ENCODE results near the gene MIER1. TPM values are rescaled to one million over a fixed set of nuclear protein-coding genes. Genes with fewer than 3 reads are reported as not detected.
"Not testable (repeated sequence)": the region's sequence is repeated elsewhere in the genome, so short reads cannot be mapped to it uniquely, and the experiment has no call there.

MIER1 gene
- total RNA-seq, 1 experiment from 2014 or later, result 25.3 TPM

- no peak for DNase-seq (ENCODE audit: low read depth)
These were observed 12.9 kb downstream of the MIER1 start for GRCh38 chr1:66937529-66938234.

- DNase-seq (ENCODE audit: low read depth), result no peak
These were observed 13.8 kb downstream of the MIER1 start for GRCh38 chr1:66938613-66939012.

GRCh38 chr1:66940981-66941380, 16.2 kb downstream of the MIER1 start:
- DNase-seq (ENCODE audit: low read depth), result no peak

GRCh38 chr1:66943361-66943969, 18.7 kb downstream of the MIER1 start:
- no peak for DNase-seq (ENCODE audit: low read depth)

DNA sequence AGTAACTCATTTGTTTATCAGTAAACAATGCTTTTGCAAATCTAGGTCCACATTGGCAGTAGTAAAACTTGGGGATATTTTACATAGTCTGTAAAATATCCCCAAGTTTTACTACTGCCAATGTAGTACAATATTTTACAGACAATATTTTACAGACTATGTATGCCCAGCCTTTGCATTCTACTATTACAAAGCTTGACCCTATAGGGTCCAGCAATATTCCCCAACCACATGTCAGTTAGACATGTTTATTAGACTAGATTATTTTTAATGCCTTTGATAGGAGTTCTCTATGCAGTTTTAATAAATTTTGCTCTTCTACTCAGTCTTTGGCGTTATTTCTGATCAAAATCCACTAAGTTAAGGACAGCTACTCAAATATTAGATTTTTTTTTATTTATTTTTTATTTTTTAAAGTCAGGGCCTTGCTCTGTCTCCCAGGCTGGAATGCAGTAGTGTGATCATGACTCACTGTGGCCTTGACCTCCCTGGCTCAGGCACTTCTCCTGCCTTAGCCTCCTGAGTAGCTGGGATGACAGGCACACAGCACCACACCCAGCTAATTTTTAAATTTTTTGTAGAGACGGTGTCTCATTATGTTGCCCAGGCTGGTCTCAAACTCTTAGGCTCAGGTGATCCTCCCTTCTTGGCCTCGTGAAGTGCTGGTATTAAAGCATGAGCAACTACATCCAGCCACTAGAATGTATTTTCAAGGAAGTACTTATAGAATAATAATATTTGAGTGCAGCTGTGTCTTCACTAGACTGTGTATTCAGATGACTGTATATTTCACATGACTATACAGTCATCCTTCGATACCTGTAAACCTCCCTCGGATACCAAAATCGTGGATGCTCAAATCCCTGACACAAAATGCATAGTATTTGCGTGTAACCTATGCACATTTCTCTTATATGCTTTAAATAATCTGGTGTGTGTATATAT, 19.8 kb downstream of the MIER1 start:
- DNase-seq (ENCODE audit: low read depth), result peak; percentile 85

DNA sequence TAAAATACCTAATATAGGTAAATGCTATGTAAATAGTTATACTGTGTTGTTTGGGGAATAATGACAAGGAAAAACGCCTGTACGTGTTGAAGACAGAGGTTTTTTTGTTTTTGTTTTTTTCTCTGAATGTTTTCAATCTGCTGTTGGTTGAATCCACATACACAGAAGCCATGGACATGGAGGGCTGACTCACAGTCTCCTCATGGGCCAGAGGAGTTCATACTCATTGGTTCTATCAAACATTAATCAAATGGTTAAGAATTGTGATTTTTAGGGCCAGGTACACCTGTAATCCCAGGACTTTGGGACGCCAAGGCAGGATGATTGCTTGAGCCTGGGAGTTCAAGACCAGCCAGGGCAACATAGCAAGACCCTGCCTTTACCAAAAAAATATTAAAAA, 20.5 kb downstream of the MIER1 start:
- DNase-seq (ENCODE audit: low read depth), result no peak

- DNase-seq (ENCODE audit: low read depth), result no peak
These were observed 22.5 kb downstream of the MIER1 start for GRCh38 chr1:66947267-66947666.

DNA sequence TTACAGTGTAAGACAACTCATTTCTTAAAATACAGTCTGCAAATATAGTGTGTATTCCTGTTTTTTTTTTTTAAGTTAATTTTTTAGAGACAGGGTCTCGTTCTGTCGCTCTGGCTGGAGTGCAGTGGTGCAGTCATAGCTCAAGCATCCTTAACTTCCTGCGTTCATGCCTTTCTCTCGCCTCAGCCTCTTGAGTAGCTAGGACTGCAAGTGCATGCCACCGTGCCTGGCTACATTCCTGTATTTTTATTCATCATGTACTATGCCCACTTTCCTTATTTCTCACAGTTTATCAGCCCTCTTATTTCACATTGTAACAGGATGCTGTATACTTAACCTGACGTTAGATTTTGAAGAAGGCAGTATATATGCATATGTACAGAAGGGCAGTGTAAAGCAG, 26.7 kb downstream of the MIER1 start:
- peak; percentile 6 for DNase-seq (ENCODE audit: low read depth)

DNA sequence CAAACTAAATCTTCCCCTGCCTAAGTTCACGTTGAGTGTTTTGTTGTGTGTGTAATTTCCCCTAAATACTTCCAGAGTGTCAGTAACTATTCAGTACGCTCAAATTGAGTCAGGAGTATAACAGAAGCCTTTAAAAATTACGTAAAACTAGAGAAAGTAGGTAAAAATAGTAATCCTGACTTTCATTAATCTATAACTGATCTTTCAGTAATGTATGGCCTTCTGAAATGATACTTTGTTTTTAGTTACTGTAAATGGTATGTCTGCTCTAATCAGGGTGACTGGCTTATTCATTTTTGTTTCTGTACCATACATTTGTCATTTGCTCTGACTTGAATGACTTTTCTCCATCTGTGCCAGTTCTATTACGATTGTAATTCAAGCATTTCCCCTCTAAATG, 29.4 kb downstream of the MIER1 start:
- no peak for DNase-seq (ENCODE audit: low read depth)

DNA sequence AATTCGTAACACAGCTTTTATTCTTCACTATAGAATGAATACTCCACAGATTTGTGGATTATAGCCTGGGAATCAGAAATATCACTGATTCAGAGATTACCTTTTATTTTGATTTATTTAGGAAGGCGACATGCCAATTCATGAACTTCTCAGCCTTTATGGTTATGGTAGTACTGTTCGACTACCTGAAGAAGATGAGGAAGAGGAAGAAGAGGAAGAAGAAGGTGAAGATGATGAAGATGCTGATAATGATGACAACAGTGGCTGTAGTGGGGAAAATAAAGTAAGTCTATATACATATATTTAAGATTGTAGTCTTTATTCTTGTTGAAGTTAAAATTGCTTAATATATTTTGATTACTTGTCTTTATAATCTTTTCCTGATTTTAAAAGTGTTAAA, 33.1 kb downstream of the MIER1 start:
- no peak for DNase-seq (ENCODE audit: low read depth)

GRCh38 chr1:66966188-66966873, 41.5 kb downstream of the MIER1 start:
- not testable (repeated sequence) for DNase-seq (ENCODE audit: low read depth)

DNA sequence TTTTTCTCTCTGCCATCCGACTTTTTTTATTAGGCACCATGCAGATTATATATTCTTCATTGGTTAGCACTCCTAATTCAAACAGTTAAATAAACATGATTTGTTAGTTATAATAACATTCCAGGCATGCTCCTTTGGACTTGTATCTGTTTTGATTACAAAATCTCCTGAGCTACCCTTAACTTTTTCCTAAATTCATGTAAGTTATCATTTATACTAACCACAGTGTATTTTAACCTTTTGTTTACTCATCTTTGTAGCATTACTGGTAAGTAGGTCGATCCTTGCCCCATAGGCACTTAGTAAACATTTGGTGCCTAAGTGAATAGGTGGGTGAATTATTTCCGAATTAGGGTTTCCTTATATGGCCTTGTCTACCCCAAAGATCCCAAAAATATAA, 43.8 kb downstream of the MIER1 start:
- DNase-seq (ENCODE audit: low read depth), result no peak

DNA sequence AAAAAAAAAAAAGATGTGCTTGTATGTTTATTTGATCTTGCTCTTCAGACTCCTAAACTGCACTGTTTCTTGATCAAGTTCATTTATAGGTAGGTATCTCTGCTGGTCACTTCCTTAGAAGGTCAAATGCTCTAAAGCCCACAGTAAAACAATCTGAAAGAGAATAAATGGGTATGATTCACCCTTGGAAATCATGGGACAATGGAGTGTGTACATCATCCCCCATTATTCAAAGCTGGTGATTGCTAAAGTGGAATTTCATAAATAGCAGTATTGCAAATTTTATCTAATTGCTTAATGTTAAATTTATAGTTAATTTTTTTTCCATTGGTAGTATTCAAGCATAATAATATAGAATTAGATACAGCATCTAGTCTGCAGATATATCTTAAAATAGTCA, 53.4 kb downstream of the MIER1 start:
- DNase-seq (ENCODE audit: low read depth), result no peak

GRCh38 chr1:66979621-66980020, 54.8 kb downstream of the MIER1 start:
- DNase-seq (ENCODE audit: low read depth), result not testable (repeated sequence)

DNA sequence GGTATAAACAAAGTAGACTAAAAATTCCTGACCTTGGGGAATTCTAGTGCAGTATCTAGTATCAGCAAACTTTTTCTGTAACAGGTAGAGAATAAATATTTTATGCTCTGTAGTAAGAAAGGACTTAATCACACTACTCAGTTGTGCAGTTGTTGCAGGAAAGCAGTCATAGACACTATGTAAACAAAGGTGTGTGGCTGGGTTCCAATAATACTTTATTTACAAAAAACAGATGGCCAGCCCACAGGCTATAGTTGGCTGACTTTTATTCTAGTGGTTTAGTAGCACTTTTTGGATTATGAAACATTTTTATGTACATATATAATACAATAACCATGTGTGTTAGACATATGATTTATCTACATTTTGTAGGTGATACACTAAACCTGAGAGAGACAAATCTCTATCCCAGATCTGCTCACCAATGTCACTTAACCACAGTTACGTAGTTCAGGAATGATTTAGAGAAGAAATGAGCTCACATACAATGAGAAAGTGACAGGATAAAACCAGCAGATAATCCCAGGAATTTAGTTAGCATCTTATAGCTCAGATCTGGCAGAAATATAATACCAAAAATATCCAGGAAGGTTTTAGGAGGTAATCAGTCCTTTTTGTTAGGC, 56.1 kb downstream of the MIER1 start:
- no peak for DNase-seq (ENCODE audit: low read depth)

DNA sequence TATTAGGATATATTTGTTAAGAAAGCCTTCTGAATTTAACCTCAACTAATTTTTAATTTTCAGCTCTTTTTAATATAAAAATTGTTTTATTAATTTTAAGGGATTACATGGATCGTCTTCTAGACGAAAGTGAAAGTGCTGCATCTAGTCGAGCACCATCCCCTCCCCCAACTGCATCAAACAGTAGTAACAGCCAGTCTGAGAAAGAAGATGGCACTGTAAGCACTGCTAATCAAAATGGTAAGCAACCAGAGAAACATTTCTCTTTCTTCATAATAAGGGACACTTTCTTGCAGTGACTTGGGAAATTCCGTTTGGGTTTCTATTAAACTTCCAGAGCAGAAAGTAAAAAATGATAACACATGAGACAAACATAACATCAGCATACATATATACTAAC, 56.9 kb downstream of the MIER1 start:
- DNase-seq (ENCODE audit: low read depth), result peak; percentile 34

- no peak for DNase-seq (ENCODE audit: low read depth)
These were observed 57.9 kb downstream of the MIER1 start for GRCh38 chr1:66982561-66983260.

- no peak for DNase-seq (ENCODE audit: low read depth)
These were observed 59.7 kb downstream of the MIER1 start for GRCh38 chr1:66984491-66984890.

DNA sequence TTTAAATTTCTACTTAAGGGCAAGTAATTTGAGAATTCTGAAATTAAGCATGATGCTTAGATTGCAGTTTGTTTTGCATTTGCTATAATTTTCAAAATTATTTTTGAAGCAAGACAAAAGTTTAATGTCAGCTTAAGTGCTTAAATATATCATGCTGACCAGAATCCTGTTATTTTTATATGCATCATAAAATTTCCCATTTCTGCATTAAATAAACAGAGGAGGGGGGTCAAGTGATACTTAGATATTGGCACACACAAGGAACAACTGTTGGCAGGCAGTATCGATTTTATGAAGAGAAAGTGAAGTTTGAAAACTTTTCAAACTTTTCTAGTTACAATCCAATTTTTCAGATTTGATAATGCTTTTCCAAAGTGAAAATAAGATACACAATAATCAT, 61.0 kb downstream of the MIER1 start:
- DNase-seq (ENCODE audit: low read depth), result no peak

DNA sequence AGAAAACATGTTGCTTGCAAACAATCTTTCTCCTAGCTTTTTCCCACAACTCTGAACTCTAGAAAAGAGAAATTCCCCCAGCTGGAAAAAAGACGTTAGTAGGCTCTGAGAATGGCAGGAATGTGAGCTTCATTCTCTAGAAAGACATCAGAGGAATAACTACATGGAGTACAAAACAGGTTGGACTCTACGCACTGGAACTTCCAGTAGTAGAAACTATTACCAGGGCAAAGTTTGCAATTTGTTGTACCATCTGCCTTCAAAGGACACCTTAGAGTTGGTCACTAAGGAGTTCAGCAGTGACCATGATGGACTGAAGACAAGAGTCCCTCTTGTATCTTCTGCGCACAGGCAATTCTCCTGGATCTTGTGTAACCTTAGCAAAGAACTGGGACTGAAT, 68.3 kb downstream of the MIER1 start:
- no peak for DNase-seq (ENCODE audit: low read depth)
